WTC11 (cell line): ENCODE data around the gene PDE6D. TPM values are rescaled to one million over a fixed set of nuclear protein-coding genes. Genes with fewer than 3 reads are reported as not detected.

ENCODE experiments used
- ATAC-seq: fragments of 200-7000 bp; cut with Tn5 transposase; 2 replicates; pipeline ENCODE4 v1.10.0; 2021; ENCODE audit warnings: mild to moderate bottlenecking, moderate library complexity
- CTCF ChIA-PET: fragments of 300-600 bp; sonication (Branson Sonifier 250); formaldehyde crosslinking; loops from one replicate; lab custom pipeline; 2021; ENCODE audit warnings: antibody characterized with exemption; lab: Charles Lee
- POLR2A ChIA-PET: fragments of 350-600 bp; sonication (Branson Sonifier 250); formaldehyde crosslinking; loops from one replicate; lab custom pipeline; 2021; ENCODE audit warnings: antibody characterized with exemption; lab: Charles Lee
- DNase-seq: peaks from one replicate; pipeline ENCODE4 v3.0.0; 2021; ENCODE audit warnings: low spot score
- H3K27ac Mint-ChIP-seq: 2 replicates; pipeline ENCODE4 v1.8.0; 2021; ENCODE audit warnings: mixed read lengths
- H3K27me3 Mint-ChIP-seq: 2 replicates; pipeline ENCODE4 v1.8.0; 2021; ENCODE audit warnings: low read depth, mild to moderate bottlenecking, moderate library complexity, mixed read lengths
- H3K36me3 Mint-ChIP-seq: 2 replicates; pipeline ENCODE4 v1.8.0; 2021; ENCODE audit warnings: mixed read lengths
- H3K4me1 Mint-ChIP-seq: 2 replicates; pipeline ENCODE4 v1.8.0; 2022; ENCODE audit warnings: mixed read lengths
- H3K4me3 Mint-ChIP-seq: 2 replicates; pipeline ENCODE4 v1.8.0; 2021; ENCODE audit warnings: mild to moderate bottlenecking, moderate library complexity, mixed read lengths
- H3K9me3 Mint-ChIP-seq: 2 replicates; pipeline ENCODE4 v1.8.0; 2021; ENCODE audit warnings: mixed read lengths
- ARID4B ChIP-seq: sonication (generic); formaldehyde crosslinking; IDR thresholded peaks from 2 replicates; pipeline ENCODE4 v1.8.0; 2023; ENCODE audit warnings: missing genetic modification reagents, mild to moderate bottlenecking, borderline replicate concordance
- CTCF ChIP-seq: fragments of 200-600 bp; IDR thresholded peaks from 2 replicates; pipeline ENCODE4 v1.8.0; 2022; ENCODE audit warnings: antibody characterized with exemption
- ELF4 ChIP-seq: sonication (generic); formaldehyde crosslinking; IDR thresholded peaks from 2 replicates; pipeline ENCODE4 v1.8.1; 2022; ENCODE audit warnings: low read depth, mild to moderate bottlenecking, moderate library complexity, missing genetic modification reagents
- EMX1 ChIP-seq: fragments of 250-450 bp; sonication (Bioruptor Pico); IDR thresholded peaks from 2 replicates; pipeline ENCODE4 v1.8.0; 2021; ENCODE audit warnings: mild to moderate bottlenecking
- FOXP4 ChIP-seq: sonication (generic); formaldehyde crosslinking; IDR thresholded peaks from 2 replicates; pipeline ENCODE4 v1.8.0; 2022; ENCODE audit warnings: mild to moderate bottlenecking, missing genetic modification reagents
- GRHL2 ChIP-seq: fragments of 250-450 bp; sonication (Bioruptor Pico); IDR thresholded peaks from 2 replicates; pipeline ENCODE4 v1.8.0; 2022; ENCODE audit warnings: mild to moderate bottlenecking, moderate library complexity; ENCODE audit not compliant: insufficient replicate concordance, severe bottlenecking
- HMGXB4 ChIP-seq: sonication (generic); formaldehyde crosslinking; IDR thresholded peaks from 2 replicates; pipeline ENCODE4 v1.8.1; 2023; ENCODE audit warnings: mild to moderate bottlenecking, moderate library complexity, missing genetic modification reagents
- PREB ChIP-seq: sonication (generic); formaldehyde crosslinking; IDR thresholded peaks from 2 replicates; pipeline ENCODE4 v1.8.1; 2022; ENCODE audit warnings: mild to moderate bottlenecking, missing genetic modification reagents, moderate library complexity, borderline replicate concordance
- RELA ChIP-seq: sonication (generic); formaldehyde crosslinking; IDR thresholded peaks from 2 replicates; pipeline ENCODE4 v1.8.1; 2022; ENCODE audit warnings: missing genetic modification reagents, mild to moderate bottlenecking, borderline replicate concordance
- SOX15 ChIP-seq: fragments of 250-450 bp; sonication (Bioruptor Pico); IDR thresholded peaks from 2 replicates; pipeline ENCODE4 v1.9.0; 2021; ENCODE audit warnings: mild to moderate bottlenecking
- ZBTB43 ChIP-seq: sonication (generic); formaldehyde crosslinking; IDR thresholded peaks from 2 replicates; pipeline ENCODE4 v1.8.1; 2023; ENCODE audit warnings: mild to moderate bottlenecking, missing genetic modification reagents
- ZNF138 ChIP-seq: sonication (generic); formaldehyde crosslinking; conservative IDR thresholded peaks from 2 replicates; pipeline ENCODE4 v1.8.1; 2022; ENCODE audit warnings: mild to moderate bottlenecking, moderate library complexity, missing genetic modification reagents
- ZNF512 ChIP-seq: sonication (generic); formaldehyde crosslinking; IDR thresholded peaks from 2 replicates; pipeline ENCODE4 v1.8.1; 2022; ENCODE audit warnings: missing genetic modification reagents, borderline replicate concordance
- ZNF671 ChIP-seq: fragments of 250-450 bp; sonication (Bioruptor Pico); IDR thresholded peaks from 2 replicates; pipeline ENCODE4 v1.8.0; 2021; ENCODE audit warnings: mild to moderate bottlenecking
- total RNA-seq: library from RNA; stranded (reverse); gene quantifications from 3 replicates; pipeline ENCODE4 v1.2.3, GENCODE V29; 2021

Gene PDE6D
- total RNA-seq, 1 experiment from 2014 or later = 30.2 TPM

GRCh38 chr2:231800493-231801091 lies 19.5 kb upstream of the PDE6D start:
- DNase-seq = peak; percentile 77
- H3K4me1 Mint-ChIP-seq = peaks cover 10% of the 10 kb centered on the region
- no peaks in the 10 kb centered on the region for H3K9me3 Mint-ChIP-seq
- ChIA-PET CTCF (interaction anchor here (0.6 to 1.6 kb wide), 11 partner anchors 14 to 218 kb away, joined by 3 to 6 read pairs (median 3); partner anchors contain the start of gene COPS7B), POLR2A (no interaction called here)
- TF ChIP-seq CTCF = peak; percentile 75
- TF ChIP-seq RELA (CRISPR knock-in tag) = no peak
- no peak overlapping the region for H3K4me3 Mint-ChIP-seq
- H3K27me3 Mint-ChIP-seq = no peaks in the 10 kb centered on the region
- H3K27ac Mint-ChIP-seq = no peak overlapping the region
- peak; percentile 64 for ATAC-seq
- peaks cover 34% of the 10 kb centered on the region for H3K36me3 Mint-ChIP-seq

GRCh38 chr2:231795525-231796327 lies 14.6 kb upstream of the PDE6D start:
- H3K4me1 Mint-ChIP-seq = no peaks in the 10 kb centered on the region
- ChIA-PET CTCF (interaction anchor here (0.5 to 2.7 kb wide), 7 partner anchors 10 to 336 kb away, joined by 3 to 13 read pairs (median 4); partner anchors contain the start of gene COPS7B), POLR2A (no interaction called here)
- DNase-seq (no peak), ATAC-seq (peak; percentile 79)
- no peaks in the 10 kb centered on the region for H3K9me3 Mint-ChIP-seq
- no peak overlapping the region for H3K4me3 Mint-ChIP-seq
- TF ChIP-seq GRHL2 (CRISPR knock-in tag) (no peak), PREB (CRISPR knock-in tag) (no peak), ZBTB43 (CRISPR knock-in tag) (no peak)
- no peaks in the 10 kb centered on the region for H3K27me3 Mint-ChIP-seq
- peaks cover 45% of the 10 kb centered on the region for H3K36me3 Mint-ChIP-seq
- H3K27ac Mint-ChIP-seq = no peak overlapping the region

GRCh38 chr2:231794383-231794782 lies 13.3 kb upstream of the PDE6D start:
- ChIA-PET CTCF (interaction anchor here (0.7 to 1.7 kb wide), 3 partner anchors 9 to 120 kb away, joined by 4 to 13 read pairs (median 4); partner anchors contain the start of gene COPS7B), POLR2A (no interaction called here)
- H3K27ac Mint-ChIP-seq = no peak overlapping the region
- H3K36me3 Mint-ChIP-seq = peaks cover 48% of the 10 kb centered on the region
- H3K4me1 Mint-ChIP-seq = no peaks in the 10 kb centered on the region
- no peak overlapping the region for H3K4me3 Mint-ChIP-seq
- ATAC-seq = no peak
- DNase-seq = no peak
- no peaks in the 10 kb centered on the region for H3K27me3 Mint-ChIP-seq
- H3K9me3 Mint-ChIP-seq = no peaks in the 10 kb centered on the region
- TF ChIP-seq ELF4 (CRISPR knock-in tag) (no peak), ZNF512 (CRISPR knock-in tag) (no peak), FOXP4 (CRISPR knock-in tag) (no peak), ARID4B (CRISPR knock-in tag) (no peak), SOX15 (CRISPR knock-in tag) (no peak), EMX1 (CRISPR knock-in tag) (no peak), HMGXB4 (no peak), ZNF138 (CRISPR knock-in tag) (no peak), ZNF671 (CRISPR knock-in tag) (no peak)
